PC-3 (cell line): ENCODE measurements around the gene VTCN1. TPM values are rescaled to one million over a fixed set of nuclear protein-coding genes. Genes with fewer than 3 reads are reported as not detected.
"Not testable (repeated sequence)": the region's sequence is repeated elsewhere in the genome, so short reads cannot be mapped to it uniquely, and the experiment has no call there.

ENCODE experiments used
- ATAC-seq: fragments of 200-7000 bp; cut with Tn5 transposase; 2 replicates; pipeline ENCODE4 v1.9.1; 2020; ENCODE audit warnings: mild to moderate bottlenecking, moderate library complexity
- BruUV-seq: library from RNA; stranded (reverse); fragments of 400-500 nt; replicated peaks from 2 replicates; lab custom pipeline; 2021; lab: Mats Ljungman, UMichigan
- CTCF ChIA-PET: fragments of 300-600 bp; sonication (Branson Sonifier 250); formaldehyde crosslinking; loops from one replicate; lab custom pipeline; 2022; ENCODE audit warnings: antibody characterized with exemption; lab: Charles Lee
- POLR2A ChIA-PET: fragments of 300-600 bp; sonication (Branson Sonifier 250); formaldehyde crosslinking; loops from one replicate; lab custom pipeline; 2022; ENCODE audit warnings: antibody characterized with exemption; ENCODE audit not compliant: unreplicated experiment; lab: Charles Lee
- DNase-seq: peaks from one replicate; pipeline ENCODE4 v3.0.0-alpha.2; 2015
- H2AFZ ChIP-seq: fragments of 300-600 bp; sonication (generic); 2 replicates; pipeline ENCODE4 v1.6.0; 2016; ENCODE audit warnings: antibody characterized with exemption, low read length
- H3F3A ChIP-seq: fragments of 300-600 bp; sonication (generic); one replicate; pipeline ENCODE4 v1.6.0; 2017; ENCODE audit warnings: antibody characterized with exemption, low read length, control low read depth, mild to moderate bottlenecking; ENCODE audit not compliant: unreplicated experiment
- H3K27ac ChIP-seq: fragments of 300-600 bp; sonication (generic); 2 replicates; pipeline ENCODE4 v1.5.1; 2016; ENCODE audit warnings: mild to moderate bottlenecking, low read length
- H3K27me3 ChIP-seq: fragments of 300-600 bp; sonication (generic); 2 replicates; pipeline ENCODE4 v1.6.1; 2016; ENCODE audit warnings: low read length, mixed read lengths
- H3K36me3 ChIP-seq: fragments of 300-600 bp; sonication (generic); 2 replicates; pipeline ENCODE4 v1.6.1; 2016; ENCODE audit warnings: low read depth, mixed run types, low read length, mixed read lengths
- H3K4me1 ChIP-seq: fragments of 300-600 bp; sonication (generic); 2 replicates; pipeline ENCODE4 v1.5.1; 2016; ENCODE audit warnings: low read length; ENCODE audit not compliant: insufficient read depth
- H3K4me2 ChIP-seq: fragments of 300-600 bp; sonication (generic); 2 replicates; pipeline ENCODE4 v1.6.0; 2016; ENCODE audit warnings: low read length
- H3K4me3 ChIP-seq: fragments of 300-600 bp; sonication (generic); 2 replicates; pipeline ENCODE4 v1.5.1; 2016; ENCODE audit warnings: mild to moderate bottlenecking, low read length, mixed read lengths
- H3K79me2 ChIP-seq: fragments of 300-600 bp; sonication (generic); 2 replicates; pipeline ENCODE4 v1.6.1; 2017; ENCODE audit warnings: low read length, mixed read lengths
- H3K9ac ChIP-seq: fragments of 300-600 bp; sonication (generic); 2 replicates; pipeline ENCODE4 v1.6.0; 2016; ENCODE audit warnings: mild to moderate bottlenecking, low read length
- H3K9me2 ChIP-seq: fragments of 300-600 bp; sonication (generic); replicated peaks from 2 replicates; pipeline ENCODE4 v1.6.1; 2016; ENCODE audit warnings: mixed run types, low read length, mixed read lengths
- H3K9me3 ChIP-seq: fragments of 300-600 bp; sonication (generic); 2 replicates; pipeline ENCODE4 v1.6.1; 2016; ENCODE audit warnings: low read length, mixed read lengths
- H4K20me1 ChIP-seq: fragments of 300-600 bp; sonication (generic); 2 replicates; pipeline ENCODE4 v1.6.1; 2016; ENCODE audit warnings: low read length, mixed read lengths
- EZH2 ChIP-seq: fragments of 300-600 bp; sonication (generic); IDR thresholded peaks from one replicate; pipeline ENCODE4 v1.6.1; 2017; ENCODE audit warnings: antibody characterized with exemption, mild to moderate bottlenecking, low read length; ENCODE audit not compliant: unreplicated experiment
- EZH2phosphoT487 ChIP-seq: fragments of 300-600 bp; sonication (generic); IDR thresholded peaks from 2 replicates; pipeline ENCODE4 v1.6.1; 2018; ENCODE audit warnings: mild to moderate bottlenecking, antibody characterized with exemption, low read length, borderline replicate concordance
- intact Hi-C: fragments of 100-400 bp; cut with micrococcal nuclease; formaldehyde crosslinking; loops from 2 replicates; pipeline ENCODE4 v1.9.0; 2023
- total RNA-seq: library from RNA; depleted of rRNA; stranded (reverse); fragments of >200 nt; gene quantifications from 2 replicates; pipeline ENCODE4 v1.2.3, GENCODE V29; 2014
- TF ChIP-seq, protein P1 (sequence below): fragments of 300-600 bp; sonication (generic); conservative IDR thresholded peaks from 2 replicates; pipeline ENCODE4 v1.5.1; 2017; ENCODE audit warnings: antibody characterized with exemption, low read depth, mild to moderate bottlenecking, low read length

The VTCN1 gene
- total RNA-seq, 1 experiment from 2014 or later, result not detected

DNA sequence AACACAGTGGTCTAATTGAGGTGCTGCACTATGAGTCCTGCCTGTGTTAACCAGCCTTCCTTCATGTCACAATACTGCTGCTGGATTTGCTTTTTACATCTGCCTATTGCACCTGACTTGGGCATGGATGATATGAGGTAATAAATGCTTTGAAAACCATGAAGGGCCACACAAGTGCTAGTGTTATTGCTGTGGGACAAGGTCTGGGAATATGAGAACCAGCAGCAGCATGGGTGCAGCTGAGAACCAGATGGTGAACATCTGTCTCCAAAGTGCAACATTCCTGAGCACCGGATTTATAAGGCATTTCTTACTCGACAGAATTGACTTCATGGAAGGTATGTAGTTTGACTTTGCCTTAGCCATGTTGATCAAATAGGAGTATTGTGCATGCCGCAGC is 105.7 kb downstream of the VTCN1 start:
- POLR2A ChIA-PET, result no interaction called here
- intact Hi-C loops, result no loop called here

DNA sequence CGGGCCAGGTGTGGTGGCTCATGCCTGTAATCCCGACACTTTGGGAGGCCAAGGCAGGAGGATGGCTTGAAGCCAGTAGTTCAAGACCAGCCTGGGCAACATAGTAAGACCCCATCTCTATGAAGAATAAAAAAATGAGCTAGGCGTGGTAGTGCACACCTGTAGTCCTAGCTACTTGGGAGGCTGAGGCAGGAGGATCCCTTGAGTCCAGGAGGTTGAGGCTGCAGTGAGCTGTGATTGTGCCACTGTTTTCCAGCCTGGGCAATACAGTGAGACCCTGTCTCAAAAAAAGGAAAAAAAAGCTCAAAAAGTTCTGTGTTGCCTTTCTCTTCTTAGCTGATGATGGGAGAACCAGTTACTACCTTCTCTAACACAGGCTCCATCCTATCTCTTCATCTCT is 108.9 kb downstream of the VTCN1 start:
- CTCF ChIA-PET, H3K27ac ChIP-seq, BruUV-seq, H3K9me3 ChIP-seq, H2AFZ ChIP-seq, H3K4me3 ChIP-seq, H3K79me2 ChIP-seq, H3F3A ChIP-seq, H3K4me2 ChIP-seq, POLR2A ChIA-PET, H3K4me1 ChIP-seq, H3K9me2 ChIP-seq, H3K9ac ChIP-seq, ATAC-seq, intact Hi-C loops, H3K27me3 ChIP-seq, DNase-seq, H4K20me1 ChIP-seq: not testable (repeated sequence)
- peaks cover 35% of the 10 kb centered on the region; the same call in 1 of the 2 replicates for H3K36me3 ChIP-seq

More for the DNA sequence above, 105.7 kb downstream of the VTCN1 start:
- H3K36me3 ChIP-seq, result peaks cover 33% of the 10 kb centered on the region; the same call in 1 of the 2 replicates
- TF ChIP-seq, protein P1, sequence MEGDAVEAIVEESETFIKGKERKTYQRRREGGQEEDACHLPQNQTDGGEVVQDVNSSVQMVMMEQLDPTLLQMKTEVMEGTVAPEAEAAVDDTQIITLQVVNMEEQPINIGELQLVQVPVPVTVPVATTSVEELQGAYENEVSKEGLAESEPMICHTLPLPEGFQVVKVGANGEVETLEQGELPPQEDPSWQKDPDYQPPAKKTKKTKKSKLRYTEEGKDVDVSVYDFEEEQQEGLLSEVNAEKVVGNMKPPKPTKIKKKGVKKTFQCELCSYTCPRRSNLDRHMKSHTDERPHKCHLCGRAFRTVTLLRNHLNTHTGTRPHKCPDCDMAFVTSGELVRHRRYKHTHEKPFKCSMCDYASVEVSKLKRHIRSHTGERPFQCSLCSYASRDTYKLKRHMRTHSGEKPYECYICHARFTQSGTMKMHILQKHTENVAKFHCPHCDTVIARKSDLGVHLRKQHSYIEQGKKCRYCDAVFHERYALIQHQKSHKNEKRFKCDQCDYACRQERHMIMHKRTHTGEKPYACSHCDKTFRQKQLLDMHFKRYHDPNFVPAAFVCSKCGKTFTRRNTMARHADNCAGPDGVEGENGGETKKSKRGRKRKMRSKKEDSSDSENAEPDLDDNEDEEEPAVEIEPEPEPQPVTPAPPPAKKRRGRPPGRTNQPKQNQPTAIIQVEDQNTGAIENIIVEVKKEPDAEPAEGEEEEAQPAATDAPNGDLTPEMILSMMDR, result no peak
- TF ChIP-seq EZH2phosphoT487 (no peak), EZH2 (no peak)
- no peaks in the 10 kb centered on the region for H3K79me2 ChIP-seq
- CTCF ChIA-PET, result no interaction called here
- H3K4me2 ChIP-seq, result no peak overlapping the region
- no peaks in the 10 kb centered on the region for H3K9me3 ChIP-seq
- H3F3A ChIP-seq, result no peaks in the 10 kb centered on the region
- H3K27me3 ChIP-seq, result no peaks in the 10 kb centered on the region
- no peak for DNase-seq
- H3K4me3 ChIP-seq, result no peak overlapping the region
- no peak overlapping the region for H2AFZ ChIP-seq
- H3K4me1 ChIP-seq, result peaks cover 7% of the 10 kb centered on the region
- BruUV-seq, result no TSS peak
- no peak overlapping the region for H3K27ac ChIP-seq
- H3K9ac ChIP-seq, result no peak overlapping the region
- ATAC-seq, result no peak
- no peaks in the 10 kb centered on the region for H4K20me1 ChIP-seq
- H3K9me2 ChIP-seq, result no peaks in the 10 kb centered on the region

DNA sequence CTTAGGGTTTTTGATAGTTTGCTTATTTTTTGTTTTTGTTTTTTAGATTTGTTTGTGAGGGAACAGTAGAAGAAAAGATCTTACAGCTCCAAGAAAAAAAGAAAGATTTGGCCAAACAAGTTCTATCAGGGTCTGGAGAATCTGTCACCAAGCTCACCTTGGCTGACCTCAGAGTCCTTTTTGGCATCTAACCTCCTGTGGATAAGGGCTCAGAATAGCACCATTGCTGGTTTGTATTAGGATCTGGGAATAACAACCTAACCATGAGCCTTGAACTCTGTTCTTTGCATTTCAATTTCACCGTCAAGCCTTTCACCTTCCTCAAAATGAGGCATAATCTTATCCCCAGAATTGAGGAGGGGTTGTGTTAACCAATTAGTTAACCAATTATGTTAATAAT is 109.4 kb downstream of the VTCN1 start:
- Histone ChIP-seq H3K36me3 (peaks cover 33% of the 10 kb centered on the region; the same call in 1 of the 2 replicates), H4K20me1 (no peaks in the 10 kb centered on the region), H3F3A (no peaks in the 10 kb centered on the region), H3K27ac (no peak overlapping the region), H3K9me3 (no peaks in the 10 kb centered on the region), H3K4me2 (no peak overlapping the region), H3K9me2 (no peaks in the 10 kb centered on the region), H3K79me2 (no peaks in the 10 kb centered on the region), H2AFZ (no peak overlapping the region), H3K4me3 (no peak overlapping the region), H3K27me3 (no peaks in the 10 kb centered on the region), H3K4me1 (no peaks in the 10 kb centered on the region), H3K9ac (no peak overlapping the region)
- no peak for DNase-seq
- TF ChIP-seq, protein P1, result no peak
- TF ChIP-seq EZH2, result no peak
- no peak for TF ChIP-seq EZH2phosphoT487
- CTCF ChIA-PET, result no interaction called here
- BruUV-seq, result no TSS peak
- POLR2A ChIA-PET, result interaction anchor here (0.6 kb wide), 1 partner anchor 210 kb away, joined by 5 read pairs; no protein-coding TSS in a partner anchor
- no peak for ATAC-seq
- intact Hi-C loops, result no loop called here
